Prostate gland (tissue), 2 donors: Measurements from ENCODE around the gene ZBTB40. TPM values are rescaled to one million over a fixed set of nuclear protein-coding genes. Genes with fewer than 3 reads are reported as not detected.

Source experiments
- DNase-seq: peaks from one replicate; pipeline ENCODE4 v3.0.0-alpha.2; 2019; ENCODE audit warnings: low spot score
- H3K27ac ChIP-seq, 2 donors: fragments of 200-600 bp; sonication (generic); 2 replicates each; pipeline ENCODE4 v1.5.1; 2017 to 2019
- H3K27me3 ChIP-seq: fragments of 200-600 bp; sonication (generic); replicated peaks from 2 replicates; pipeline ENCODE4 v1.5.1; 2019; ENCODE audit not compliant: insufficient read depth
- H3K36me3 ChIP-seq, 2 donors: fragments of 200-600 bp; sonication (generic); 1 replicate in 1 of 2; 2 replicates in 1 of 2; pipeline versions ENCODE4 v1.5.1 to v1.8.1; 2017 to 2019
- H3K4me1 ChIP-seq: fragments of 200-600 bp; sonication (generic); replicated peaks from 2 replicates; pipeline ENCODE4 v1.5.1; 2019
- H3K4me3 ChIP-seq, 2 donors: fragments of 200-600 bp; sonication (generic); 2 replicates each; pipeline ENCODE4 v1.5.1; 2017 to 2019
- H3K9me3 ChIP-seq: fragments of 200-600 bp; sonication (generic); 2 replicates; pipeline ENCODE4 v1.5.1; 2017
- CTCF ChIP-seq, 4 experiments: fragments of 200-600 bp in 2 of 4; fragments of 450-650 bp in 2 of 4; sonication (generic) in 2 of 4; IDR thresholded peaks; 1 replicate in 3 of 4; 2 replicates in 1 of 4; pipeline ENCODE4 v1.5.1; 2016 to 2019; ENCODE audit warnings: antibody characterized with exemption in 4 of 4, mild to moderate bottlenecking in 2 of 4, moderate library complexity in 2 of 4
- POLR2A ChIP-seq: fragments of 450-650 bp; IDR thresholded peaks from one replicate; pipeline ENCODE4 v1.6.1; 2016; ENCODE audit warnings: antibody characterized with exemption, mild to moderate bottlenecking
- POLR2AphosphoS5 ChIP-seq: sonication (generic); formaldehyde crosslinking; IDR thresholded peaks from one replicate; pipeline ENCODE4 v1.6.1; 2017; ENCODE audit warnings: antibody characterized with exemption
- WGBS: methylation state at CpG from one replicate; pipeline ENCODE4 v1.1.5; 2018; 5-methylcytosine and 5-hydroxymethylcytosine counted together
- intact Hi-C: fragments of 100-400 bp; cut with DNase I; formaldehyde crosslinking; loops from one replicate; pipeline ENCODE4 v1.14.2; 2022
- total RNA-seq, 2 donors: library from RNA; depleted of rRNA; stranded (reverse); fragments of >200 nt; gene quantifications; one replicate each; pipeline ENCODE4 v1.1.0, GENCODE V29; 2016

ZBTB40 gene
- total RNA-seq, 2 donors from 2014 or later: 18.2 to 26.3 TPM

- TF ChIP-seq POLR2AphosphoS5 (no peak), POLR2A (no peak), CTCF (IDR thresholded peaks at IDR 0.05) (no peak)
- intact Hi-C loops: no loop called here
- no peak overlapping the region for H3K4me3 ChIP-seq
- H3K4me1 ChIP-seq: no peaks in the 10 kb centered on the region
- no peak for DNase-seq
- peaks cover 3% of the 10 kb centered on the region for H3K27me3 ChIP-seq
- 14% methylated on average over 12 of the region's 12 CpGs for WGBS
- H3K36me3 ChIP-seq: no peaks in the 10 kb centered on the region
- no peaks in the 10 kb centered on the region for H3K9me3 ChIP-seq
- H3K27ac ChIP-seq: no peak overlapping the region
Measured at GRCh38 chr1:22547818-22548462, 96.3 kb downstream of the ZBTB40 start.

- Histone ChIP-seq H3K27me3 (peaks cover 3% of the 10 kb centered on the region), H3K27ac (no peak overlapping the region), H3K9me3 (no peaks in the 10 kb centered on the region), H3K36me3 (no peaks in the 10 kb centered on the region), H3K4me1 (no peaks in the 10 kb centered on the region), H3K4me3 (no peak overlapping the region)
- intact Hi-C loops: no loop called here
- no peak for TF ChIP-seq POLR2AphosphoS5
- TF ChIP-seq POLR2A: no peak
- TF ChIP-seq CTCF (IDR thresholded peaks at IDR 0.05): no peak
- WGBS: 87% methylated on average over 7 of the region's 11 CpGs
- DNase-seq: no peak
Measured at GRCh38 chr1:22550021-22550420, 98.4 kb downstream of the ZBTB40 start.

- Histone ChIP-seq H3K27ac (no peak overlapping the region), H3K27me3 (peaks cover 3% of the 10 kb centered on the region), H3K4me3 (no peak overlapping the region), H3K4me1 (no peaks in the 10 kb centered on the region), H3K9me3 (no peaks in the 10 kb centered on the region), H3K36me3 (no peaks in the 10 kb centered on the region)
- no peak for DNase-seq
- TF ChIP-seq POLR2A (no peak), CTCF (IDR thresholded peaks at IDR 0.05) (no peak), POLR2AphosphoS5 (no peak)
- intact Hi-C loops: no loop called here
- 67% methylated on average over 17 of the region's 17 CpGs for WGBS
Measured at GRCh38 chr1:22551591-22551990, 99.9 kb downstream of the ZBTB40 start.

GRCh38 chr1:22552021-22552420 is 100.4 kb downstream of the ZBTB40 start:
- Histone ChIP-seq H3K27ac (no peak overlapping the region), H3K27me3 (peaks cover 3% of the 10 kb centered on the region), H3K36me3 (no peaks in the 10 kb centered on the region), H3K4me3 (no peak overlapping the region), H3K4me1 (no peaks in the 10 kb centered on the region), H3K9me3 (no peaks in the 10 kb centered on the region)
- intact Hi-C loops: no loop called here
- DNase-seq: no peak
- no peak for TF ChIP-seq CTCF (IDR thresholded peaks at IDR 0.05)
- TF ChIP-seq POLR2A: no peak
- no peak for TF ChIP-seq POLR2AphosphoS5
- WGBS: 75% methylated on average over 5 of the region's 5 CpGs
